Measurements from ENCODE around the gene PODXL2. TPM values are rescaled to one million over a fixed set of nuclear protein-coding genes. Genes with fewer than 3 reads are reported as not detected.

PODXL2 gene
- total RNA-seq, 1 donor from 2014 or later: 10.7 TPM

GRCh38 chr3:127715532-127715931, 86.5 kb downstream of the PODXL2 start:
- H3K27me3 Mint-ChIP-seq (ENCODE audit: low read depth): no peaks in the 10 kb centered on the region
- no peak for DNase-seq (ENCODE audit: low spot score)

GRCh38 chr3:127716384-127716783, 87.4 kb downstream of the PODXL2 start:
- DNase-seq (ENCODE audit: low spot score): no peak
- no peaks in the 10 kb centered on the region for H3K9me3 Mint-ChIP-seq (ENCODE audit: low read depth)
- H3K36me3 Mint-ChIP-seq (ENCODE audit: low read depth): peaks cover 13% of the 10 kb centered on the region
- TF ChIP-seq, protein P1, sequence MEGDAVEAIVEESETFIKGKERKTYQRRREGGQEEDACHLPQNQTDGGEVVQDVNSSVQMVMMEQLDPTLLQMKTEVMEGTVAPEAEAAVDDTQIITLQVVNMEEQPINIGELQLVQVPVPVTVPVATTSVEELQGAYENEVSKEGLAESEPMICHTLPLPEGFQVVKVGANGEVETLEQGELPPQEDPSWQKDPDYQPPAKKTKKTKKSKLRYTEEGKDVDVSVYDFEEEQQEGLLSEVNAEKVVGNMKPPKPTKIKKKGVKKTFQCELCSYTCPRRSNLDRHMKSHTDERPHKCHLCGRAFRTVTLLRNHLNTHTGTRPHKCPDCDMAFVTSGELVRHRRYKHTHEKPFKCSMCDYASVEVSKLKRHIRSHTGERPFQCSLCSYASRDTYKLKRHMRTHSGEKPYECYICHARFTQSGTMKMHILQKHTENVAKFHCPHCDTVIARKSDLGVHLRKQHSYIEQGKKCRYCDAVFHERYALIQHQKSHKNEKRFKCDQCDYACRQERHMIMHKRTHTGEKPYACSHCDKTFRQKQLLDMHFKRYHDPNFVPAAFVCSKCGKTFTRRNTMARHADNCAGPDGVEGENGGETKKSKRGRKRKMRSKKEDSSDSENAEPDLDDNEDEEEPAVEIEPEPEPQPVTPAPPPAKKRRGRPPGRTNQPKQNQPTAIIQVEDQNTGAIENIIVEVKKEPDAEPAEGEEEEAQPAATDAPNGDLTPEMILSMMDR (IDR thresholded peaks at IDR 0.05): no peak
- no peaks in the 10 kb centered on the region for H3K27me3 Mint-ChIP-seq (ENCODE audit: low read depth)
- no peak overlapping the region for H3K27ac Mint-ChIP-seq (ENCODE audit: unreplicated experiment)
- H3K4me1 Mint-ChIP-seq (ENCODE audit: low read depth): peaks cover 17% of the 10 kb centered on the region
- H3K4me3 Mint-ChIP-seq (ENCODE audit: unreplicated experiment): no peak overlapping the region

More at GRCh38 chr3:127715532-127715931, 86.5 kb downstream of the PODXL2 start:
- no peaks in the 10 kb centered on the region for H3K9me3 Mint-ChIP-seq (ENCODE audit: low read depth)
- H3K4me3 Mint-ChIP-seq (ENCODE audit: unreplicated experiment): no peak overlapping the region
- peaks cover 19% of the 10 kb centered on the region for H3K4me1 Mint-ChIP-seq (ENCODE audit: low read depth)
- no peak overlapping the region for H3K27ac Mint-ChIP-seq (ENCODE audit: unreplicated experiment)
- TF ChIP-seq, protein P1 (IDR thresholded peaks at IDR 0.05): no peak
- peaks cover 9% of the 10 kb centered on the region for H3K36me3 Mint-ChIP-seq (ENCODE audit: low read depth)

DNA sequence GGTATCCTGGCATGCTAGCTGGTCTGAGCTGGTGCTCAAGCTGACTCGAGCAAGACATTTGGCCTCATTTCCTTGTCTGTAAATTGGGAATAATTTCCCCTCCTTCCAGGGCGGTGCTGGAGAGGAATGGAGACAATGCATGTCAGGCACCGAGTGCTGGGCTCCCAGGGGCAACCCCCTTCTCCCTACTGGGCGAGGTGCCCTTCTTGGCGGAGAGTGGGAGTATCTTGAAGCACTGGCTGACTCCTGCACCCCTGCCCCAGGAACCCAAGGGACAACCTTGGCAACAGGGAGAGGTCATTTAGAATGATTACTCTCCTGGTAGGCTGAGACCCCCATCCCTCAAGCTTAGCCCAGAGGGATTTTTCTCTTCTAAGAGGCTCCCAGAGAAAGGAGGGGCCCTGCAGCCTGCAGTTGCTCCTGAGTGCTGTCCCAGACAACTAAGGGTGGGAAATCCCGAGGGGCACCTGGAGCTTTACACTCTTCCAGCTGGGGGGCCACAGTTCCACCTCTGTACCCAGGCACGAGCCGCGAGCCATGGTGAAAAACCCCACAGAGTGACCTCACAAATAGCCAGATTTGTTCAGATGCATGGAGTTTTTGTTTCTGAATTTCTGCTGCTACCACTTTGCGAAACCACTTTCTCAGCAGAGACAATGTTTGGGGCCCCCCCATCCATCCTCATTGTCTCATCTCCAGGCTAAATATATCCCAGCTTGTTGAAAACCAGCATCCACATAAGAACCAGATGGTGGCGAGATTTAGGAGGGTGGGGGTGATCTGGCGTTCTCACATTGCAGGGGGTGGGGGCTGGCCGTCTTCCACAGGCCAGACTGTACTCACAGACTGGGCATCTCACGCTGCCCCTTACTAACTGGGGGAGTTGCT, 88.6 kb downstream of the PODXL2 start:
- Mint-ChIP-seq H3K4me1 (ENCODE audit: low read depth) (peaks cover 19% of the 10 kb centered on the region), H3K4me3 (ENCODE audit: unreplicated experiment) (no peak overlapping the region), H3K9me3 (ENCODE audit: low read depth) (no peaks in the 10 kb centered on the region), H3K36me3 (ENCODE audit: low read depth) (peaks cover 13% of the 10 kb centered on the region), H3K27ac (ENCODE audit: unreplicated experiment) (no peak overlapping the region), H3K27me3 (ENCODE audit: low read depth) (no peaks in the 10 kb centered on the region)
- no peak for DNase-seq (ENCODE audit: low spot score)
- TF ChIP-seq, protein P1 (IDR thresholded peaks at IDR 0.05): no peak

DNA sequence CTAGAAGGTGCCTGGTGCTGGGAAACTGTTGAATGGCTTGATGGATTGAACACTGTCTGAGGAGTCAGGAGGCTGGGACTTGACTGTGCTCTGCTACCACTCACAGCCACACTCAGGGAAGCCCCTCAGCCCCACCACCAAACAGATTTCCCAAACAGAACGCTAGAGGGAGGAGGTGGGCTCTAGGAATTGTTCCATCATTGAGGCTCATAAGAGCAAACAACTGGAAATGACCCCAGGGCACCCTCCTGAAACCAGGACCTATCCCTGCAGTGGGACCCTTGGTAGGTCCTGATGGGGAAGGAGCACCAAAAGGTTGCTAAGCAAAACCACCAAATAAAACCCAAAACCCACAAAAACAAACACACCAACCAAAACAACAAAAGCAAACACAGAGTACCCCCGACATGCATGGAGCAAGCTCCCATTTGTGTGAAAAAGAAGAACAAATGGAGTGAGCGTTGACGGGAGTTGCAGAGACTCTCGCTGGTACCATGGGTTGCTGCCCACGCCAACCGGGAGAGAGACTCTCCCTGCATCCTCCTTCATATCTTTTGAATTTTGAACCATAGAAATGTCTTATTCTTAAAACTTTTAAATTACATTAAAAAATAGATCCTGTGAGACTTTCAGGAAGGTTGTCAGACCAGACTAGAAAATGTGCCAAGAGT, 89.4 kb downstream of the PODXL2 start:
- Mint-ChIP-seq H3K4me3 (ENCODE audit: unreplicated experiment) (no peak overlapping the region), H3K36me3 (ENCODE audit: low read depth) (peaks cover 13% of the 10 kb centered on the region), H3K4me1 (ENCODE audit: low read depth) (peaks cover 26% of the 10 kb centered on the region), H3K27me3 (ENCODE audit: low read depth) (no peaks in the 10 kb centered on the region), H3K27ac (ENCODE audit: unreplicated experiment) (no peak overlapping the region), H3K9me3 (ENCODE audit: low read depth) (no peaks in the 10 kb centered on the region)
- TF ChIP-seq, protein P1 (IDR thresholded peaks at IDR 0.05): no peak
- DNase-seq (ENCODE audit: low spot score): no peak

GRCh38 chr3:127718916-127719290, 89.9 kb downstream of the PODXL2 start:
- no peak overlapping the region for H3K27ac Mint-ChIP-seq (ENCODE audit: unreplicated experiment)
- no peak overlapping the region for H3K4me3 Mint-ChIP-seq (ENCODE audit: unreplicated experiment)
- DNase-seq (ENCODE audit: low spot score): no peak
- peaks cover 25% of the 10 kb centered on the region for H3K4me1 Mint-ChIP-seq (ENCODE audit: low read depth)
- no peaks in the 10 kb centered on the region for H3K27me3 Mint-ChIP-seq (ENCODE audit: low read depth)
- H3K9me3 Mint-ChIP-seq (ENCODE audit: low read depth): no peaks in the 10 kb centered on the region
- TF ChIP-seq, protein P1 (IDR thresholded peaks at IDR 0.05): no peak
- H3K36me3 Mint-ChIP-seq (ENCODE audit: low read depth): peaks cover 13% of the 10 kb centered on the region

Measured in chondrocyte (in vitro differentiated cells).